ENCODE measurements around the gene RAI1. TPM values are rescaled to one million over a fixed set of nuclear protein-coding genes. Genes with fewer than 3 reads are reported as not detected.

Gene RAI1
- total and polyA plus RNA-seq, 2 of the 13 experiments (the other 11 are each of a cell fraction or from before 2014, with no cell fraction given), result 3.4 to 5.2 TPM

DNA sequence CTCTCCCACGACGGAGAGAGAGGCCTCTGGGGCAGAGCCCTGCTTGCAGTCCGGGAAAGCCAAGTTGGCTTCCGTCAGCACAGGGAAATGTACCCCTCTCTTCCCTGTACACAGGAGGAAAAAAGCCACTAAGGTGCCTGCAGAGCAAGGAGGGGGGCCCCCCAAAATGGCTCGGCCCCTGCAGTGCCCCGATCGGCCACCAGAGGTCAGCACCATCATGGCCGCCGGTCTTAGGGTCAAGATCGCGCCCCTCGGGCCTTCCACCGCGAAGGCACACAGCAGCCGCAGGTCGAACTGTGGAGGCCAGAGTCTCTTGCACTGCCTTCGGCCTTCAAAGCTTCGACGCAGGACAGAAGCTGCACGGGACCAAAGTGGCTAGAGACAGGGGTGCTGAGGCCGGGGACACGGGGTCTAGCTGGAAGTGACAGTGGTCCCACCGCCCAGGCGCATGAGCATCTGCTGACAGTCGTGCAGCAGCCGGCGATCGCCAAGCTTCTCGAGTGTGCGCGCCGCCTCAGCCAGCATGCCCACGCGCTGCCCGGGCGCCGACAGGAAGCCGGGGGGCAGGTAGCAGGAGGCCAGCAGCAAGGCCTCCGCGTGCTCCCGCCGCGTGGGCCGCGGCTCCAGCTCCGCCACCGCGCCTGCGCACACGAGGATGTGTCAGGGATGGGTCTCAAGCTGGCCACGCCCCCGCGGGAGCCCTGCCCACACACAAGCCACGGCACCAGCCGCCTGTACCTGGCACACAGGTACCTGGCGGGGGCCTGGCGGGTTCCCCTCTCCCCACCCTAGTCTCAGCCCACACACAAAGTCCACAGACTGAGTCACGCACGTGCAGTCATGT is 131.2 kb downstream of the RAI1 start (continued):
- TF ChIP-seq ZNF709 (CRISPR knock-in tag; IDR thresholded peaks at IDR 0.05), result no peak
- TF ChIP-seq FOXC1 (CRISPR knock-in tag; IDR thresholded peaks at IDR 0.05; ENCODE audit: borderline replicate concordance), result no peak
- no peak for TF ChIP-seq KLF6 (CRISPR knock-in tag; IDR thresholded peaks at IDR 0.05)
- TF ChIP-seq REXO4 (CRISPR knock-in tag; IDR thresholded peaks at IDR 0.05; ENCODE audit: borderline replicate concordance), result no peak
- no peak for TF ChIP-seq SIN3A (IDR thresholded peaks at IDR 0.05; ENCODE audit: borderline replicate concordance, low read depth, low read length)
- no peak for TF ChIP-seq NFE2L1 (CRISPR knock-in tag; IDR thresholded peaks at IDR 0.05; ENCODE audit: borderline replicate concordance)
- TF ChIP-seq CSRNP2 (CRISPR knock-in tag; conservative IDR thresholded peaks at IDR 0.05; ENCODE audit: low read depth), result no peak
- TF ChIP-seq, protein P1, sequence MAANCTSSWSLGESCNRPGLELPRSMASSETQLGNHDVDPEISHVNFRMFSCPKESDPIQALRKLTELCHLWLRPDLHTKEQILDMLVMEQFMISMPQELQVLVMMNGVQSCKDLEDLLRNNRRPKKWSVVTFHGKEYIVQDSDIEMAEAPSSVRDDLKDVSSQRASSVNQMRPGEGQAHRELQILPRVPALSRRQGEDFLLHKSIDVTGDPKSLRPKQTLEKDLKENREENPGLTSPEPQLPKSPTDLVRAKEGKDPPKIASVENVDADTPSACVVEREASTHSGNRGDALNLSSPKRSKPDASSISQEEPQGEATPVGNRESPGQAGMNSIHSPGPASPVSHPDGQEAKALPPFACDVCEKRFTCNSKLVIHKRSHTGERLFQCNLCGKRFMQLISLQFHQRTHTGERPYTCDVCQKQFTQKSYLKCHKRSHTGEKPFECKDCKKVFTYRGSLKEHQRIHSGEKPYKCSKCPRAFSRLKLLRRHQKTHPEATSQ (CRISPR knock-in tag; IDR thresholded peaks at IDR 0.05; ENCODE audit: borderline replicate concordance), result no peak
- TF ChIP-seq ZNF770 (CRISPR knock-in tag; IDR thresholded peaks at IDR 0.05), result peak; percentile 45; the same call in 1 of the 2 replicates
- TF ChIP-seq RFXAP (CRISPR knock-in tag; IDR thresholded peaks at IDR 0.05; ENCODE audit: borderline replicate concordance), result no peak
- TF ChIP-seq TOE1 (CRISPR knock-in tag; IDR thresholded peaks at IDR 0.05), result no peak
- TF ChIP-seq NR2F2 (IDR thresholded peaks at IDR 0.05; ENCODE audit: borderline replicate concordance, low read depth), result peak; percentile 60; the same call in 1 of the 2 replicates
- 0 out of 2 replicates have a peak, but pooled peaks have one; percentile 31 for TF ChIP-seq PHF20 (CRISPR knock-in tag; IDR thresholded peaks at IDR 0.05)
- no peak for TF ChIP-seq ZFP62 (CRISPR knock-in tag; IDR thresholded peaks at IDR 0.05)
- peak; percentile 93 for TF ChIP-seq ZBTB33 (CRISPR knock-in tag; IDR thresholded peaks at IDR 0.05)
- no peak for TF ChIP-seq ATF1 (CRISPR knock-in tag; IDR thresholded peaks at IDR 0.05)
- TF ChIP-seq CCAR2 (optimal IDR thresholded peaks at IDR 0.05; ENCODE audit: low read depth, low read length), result no peak
- TF ChIP-seq ZNF672 (CRISPR knock-in tag; IDR thresholded peaks at IDR 0.05), result no peak
- TF ChIP-seq HES4 (CRISPR knock-in tag; IDR thresholded peaks at IDR 0.05; ENCODE audit: borderline replicate concordance), result peak; percentile 46; the same call in 1 of the 2 replicates
- 0 out of 2 replicates have a peak, but pooled peaks have one; percentile 60 for TF ChIP-seq CENPT (CRISPR knock-in tag; IDR thresholded peaks at IDR 0.05; ENCODE audit: low read depth)

Data from HepG2 (cell line).